LNCaP clone FGC (cell line): Measurements from ENCODE around the gene DCBLD1.

Source experiments
- DNase-seq: peaks from one replicate; pipeline ENCODE4 v3.0.0-alpha.2; 2011; ENCODE audit warnings: low read depth
- H3K4me3 ChIP-seq: 2 replicates; pipeline ENCODE4 v1.5.1; 2011; ENCODE audit warnings: mild to moderate bottlenecking, low read depth, low read length, control low read depth
- CTCF ChIP-seq: IDR thresholded peaks from 2 replicates; pipeline ENCODE4 v1.5.1; 2012; ENCODE audit warnings: mild to moderate bottlenecking; ENCODE audit not compliant: control insufficient read depth, insufficient read depth; ENCODE audit errors: extremely low read depth

DCBLD1 gene

DNA sequence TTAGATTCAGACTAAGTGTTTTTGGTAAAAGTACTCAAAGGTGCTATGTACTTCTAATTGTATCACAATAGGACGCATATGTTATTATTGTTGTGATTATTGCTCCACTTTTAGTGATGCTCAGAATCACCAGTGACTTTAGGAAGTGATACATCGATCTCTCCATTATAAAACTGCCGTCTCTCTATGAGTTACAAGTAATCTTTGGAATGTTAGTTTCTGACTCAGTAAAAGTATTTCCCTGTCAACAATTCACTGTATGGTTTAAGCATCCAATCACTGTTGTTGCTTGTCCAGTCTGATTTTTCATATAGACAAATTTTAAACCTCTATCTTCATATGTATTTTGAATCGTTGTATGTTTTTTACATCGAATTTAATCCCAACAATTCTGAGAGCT lies 9.4 kb downstream of the DCBLD1 start:
- no peak for DNase-seq
- TF ChIP-seq CTCF, result no peak
- no peak overlapping the region for H3K4me3 ChIP-seq

DNA sequence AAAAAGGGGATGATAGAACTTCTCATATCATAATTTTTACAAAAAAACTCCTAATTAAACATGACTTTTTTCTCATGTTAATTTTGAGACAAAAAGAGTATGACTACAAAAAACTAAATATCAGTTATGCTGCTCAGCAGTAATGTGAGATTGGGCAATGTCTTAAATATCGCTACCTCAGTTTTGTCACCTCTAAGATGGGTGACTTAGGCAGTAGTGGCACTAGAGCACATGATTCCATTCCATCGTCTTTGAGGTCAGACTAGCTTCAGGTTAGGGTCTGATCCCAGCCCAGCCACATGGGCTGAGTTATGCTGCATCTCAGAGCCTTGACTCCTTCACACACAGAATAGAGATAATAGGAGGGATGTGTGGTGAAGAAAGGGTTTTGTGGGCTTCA lies 11.0 kb downstream of the DCBLD1 start:
- H3K4me3 ChIP-seq, result no peak overlapping the region
- TF ChIP-seq CTCF, result no peak
- no peak for DNase-seq

DNA sequence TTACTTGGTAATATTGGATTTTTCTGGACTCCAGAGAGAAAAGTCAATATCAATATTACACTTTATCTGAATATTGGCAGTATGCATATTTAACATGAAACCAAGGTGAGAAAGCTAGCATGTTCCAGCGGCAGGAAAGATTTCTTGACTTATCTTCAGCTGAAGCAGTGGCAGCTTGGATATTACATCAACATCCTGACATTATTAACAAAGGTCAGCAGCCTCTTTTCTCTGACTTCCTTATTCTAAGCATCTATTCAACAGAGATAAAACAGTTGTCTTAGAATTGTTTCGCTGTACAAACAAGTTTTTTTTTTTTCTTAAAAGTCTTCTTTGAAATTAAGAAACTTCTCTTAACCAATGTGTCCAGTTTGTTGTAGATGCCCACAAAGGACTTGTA lies 11.8 kb downstream of the DCBLD1 start:
- no peak overlapping the region for H3K4me3 ChIP-seq
- TF ChIP-seq CTCF, result no peak
- DNase-seq, result no peak

DNA sequence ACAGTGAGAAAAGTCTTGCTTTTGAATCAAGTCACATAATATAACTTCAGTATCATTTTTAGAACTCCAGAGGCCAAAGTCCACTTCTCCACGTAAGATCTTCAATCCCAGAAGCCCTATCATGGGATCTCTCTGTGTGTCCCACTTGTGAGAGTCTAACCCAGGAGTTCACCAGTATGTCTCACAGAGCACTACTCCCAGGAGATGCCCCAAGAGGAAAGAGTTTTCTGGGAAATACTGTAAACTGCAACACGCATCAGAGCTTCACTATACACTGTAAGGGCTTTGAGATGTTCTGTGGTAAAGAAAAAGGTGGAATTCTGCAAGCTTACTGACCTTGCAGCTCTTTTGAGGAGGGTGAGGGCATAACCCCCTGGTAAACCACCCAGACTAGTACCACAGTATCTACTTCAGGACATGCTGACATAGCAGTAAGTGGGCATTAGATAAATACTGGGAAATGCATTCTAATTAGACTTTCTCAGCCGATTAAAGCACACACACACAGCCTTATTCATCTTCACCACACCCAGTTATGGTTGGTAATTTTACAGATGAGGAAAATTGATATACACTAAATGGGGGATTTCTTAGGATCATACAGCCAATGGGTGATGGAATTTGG lies 12.3 kb downstream of the DCBLD1 start:
- no peak for DNase-seq
- no peak overlapping the region for H3K4me3 ChIP-seq
- no peak for TF ChIP-seq CTCF

DNA sequence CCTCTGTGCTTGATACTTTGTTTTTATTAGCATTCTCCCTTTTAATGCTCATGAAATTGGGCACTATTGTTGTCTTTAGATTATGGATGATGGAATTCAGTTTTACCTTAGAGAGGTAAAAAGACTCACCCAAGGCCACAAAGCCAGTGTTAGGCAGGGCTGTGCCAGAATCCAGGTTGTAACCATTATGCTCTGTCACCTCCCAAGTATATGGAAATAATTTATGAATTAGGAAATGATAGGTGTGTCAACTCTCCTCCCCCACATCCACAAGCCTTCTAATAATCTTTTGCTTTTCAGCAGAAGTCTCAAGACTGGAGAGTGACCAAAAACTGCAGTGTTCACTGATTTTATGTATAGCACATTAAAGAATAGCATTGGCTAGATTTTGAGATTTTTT lies 13.0 kb downstream of the DCBLD1 start:
- no peak for TF ChIP-seq CTCF
- no peak for DNase-seq
- H3K4me3 ChIP-seq, result no peak overlapping the region

- no peak for DNase-seq
- no peak for TF ChIP-seq CTCF
- no peak overlapping the region for H3K4me3 ChIP-seq
These were observed 13.4 kb downstream of the DCBLD1 start for GRCh38 chr6:117495869-117496268.

GRCh38 chr6:117496383-117496990 lies 14.0 kb downstream of the DCBLD1 start:
- DNase-seq, result no peak
- no peak overlapping the region for H3K4me3 ChIP-seq
- no peak for TF ChIP-seq CTCF
